GM12801 (cell line): ENCODE results near the gene DCAF8.

Source experiments
- TF ChIP-seq, protein P1 (sequence below): IDR thresholded peaks from one replicate; pipeline ENCODE4 v1.5.1; 2011; ENCODE audit warnings: control low read depth; ENCODE audit not compliant: insufficient read length; ENCODE audit errors: extremely low read depth

DCAF8 gene

DNA sequence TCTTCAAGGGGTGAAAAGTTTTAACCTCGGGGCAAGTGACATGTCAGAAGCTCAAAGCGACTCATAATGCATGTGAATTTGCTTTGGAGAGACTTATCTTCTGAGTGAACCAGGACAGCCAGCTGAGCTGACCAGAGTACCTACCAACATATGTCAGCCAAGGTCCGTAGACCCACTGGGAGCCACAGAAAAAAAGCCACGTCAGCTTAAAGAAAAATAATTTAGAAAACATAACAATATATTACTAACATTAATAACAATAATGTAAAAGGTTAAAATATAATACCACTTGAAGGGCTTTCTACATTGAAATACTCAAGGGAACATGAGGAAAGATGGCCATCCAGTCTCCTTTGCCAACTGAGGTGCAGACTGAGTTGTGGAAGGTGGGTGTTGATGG, 15.6 kb upstream of the DCAF8 start:
- TF ChIP-seq, protein P1, sequence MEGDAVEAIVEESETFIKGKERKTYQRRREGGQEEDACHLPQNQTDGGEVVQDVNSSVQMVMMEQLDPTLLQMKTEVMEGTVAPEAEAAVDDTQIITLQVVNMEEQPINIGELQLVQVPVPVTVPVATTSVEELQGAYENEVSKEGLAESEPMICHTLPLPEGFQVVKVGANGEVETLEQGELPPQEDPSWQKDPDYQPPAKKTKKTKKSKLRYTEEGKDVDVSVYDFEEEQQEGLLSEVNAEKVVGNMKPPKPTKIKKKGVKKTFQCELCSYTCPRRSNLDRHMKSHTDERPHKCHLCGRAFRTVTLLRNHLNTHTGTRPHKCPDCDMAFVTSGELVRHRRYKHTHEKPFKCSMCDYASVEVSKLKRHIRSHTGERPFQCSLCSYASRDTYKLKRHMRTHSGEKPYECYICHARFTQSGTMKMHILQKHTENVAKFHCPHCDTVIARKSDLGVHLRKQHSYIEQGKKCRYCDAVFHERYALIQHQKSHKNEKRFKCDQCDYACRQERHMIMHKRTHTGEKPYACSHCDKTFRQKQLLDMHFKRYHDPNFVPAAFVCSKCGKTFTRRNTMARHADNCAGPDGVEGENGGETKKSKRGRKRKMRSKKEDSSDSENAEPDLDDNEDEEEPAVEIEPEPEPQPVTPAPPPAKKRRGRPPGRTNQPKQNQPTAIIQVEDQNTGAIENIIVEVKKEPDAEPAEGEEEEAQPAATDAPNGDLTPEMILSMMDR: no peak

DNA sequence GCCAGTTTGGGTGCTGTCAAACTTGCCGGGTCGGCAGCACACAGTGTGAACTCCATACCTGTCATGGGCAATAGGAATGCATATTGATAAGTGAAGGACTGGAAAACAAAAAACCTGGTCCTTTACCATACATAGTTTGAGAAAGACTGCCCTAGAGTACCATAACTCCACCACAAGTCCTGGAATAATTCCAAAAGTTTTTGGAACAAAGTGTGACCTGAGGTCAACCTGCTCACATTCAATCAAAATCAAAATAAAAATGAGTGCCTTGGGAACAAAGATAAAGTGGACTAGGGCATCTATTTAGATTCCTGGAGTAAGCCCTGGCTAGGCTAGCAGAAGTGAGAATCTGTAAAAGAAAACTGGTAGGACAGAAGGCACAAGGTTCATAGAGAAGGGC, 15.0 kb upstream of the DCAF8 start:
- TF ChIP-seq, protein P1: no peak

DNA sequence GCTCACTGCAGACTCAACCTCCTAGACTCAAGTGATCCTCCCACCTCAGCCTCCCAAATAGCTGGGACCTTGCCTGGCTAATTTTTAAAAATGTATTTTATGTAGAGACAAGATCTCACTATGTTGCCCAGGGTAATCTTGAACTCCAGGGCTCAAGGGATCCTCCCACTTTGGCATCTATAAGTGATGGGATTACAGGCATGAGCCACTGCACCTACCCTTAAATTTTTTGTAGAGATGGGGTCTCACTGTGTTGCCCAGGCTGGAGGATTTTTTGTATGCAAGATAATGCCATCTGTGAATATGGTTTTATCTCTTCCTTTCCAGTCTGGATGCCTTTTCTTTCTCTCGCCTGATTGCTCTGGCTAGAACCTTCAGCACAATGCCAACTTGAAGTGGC, 8.7 kb upstream of the DCAF8 start:
- TF ChIP-seq, protein P1: no peak

DNA sequence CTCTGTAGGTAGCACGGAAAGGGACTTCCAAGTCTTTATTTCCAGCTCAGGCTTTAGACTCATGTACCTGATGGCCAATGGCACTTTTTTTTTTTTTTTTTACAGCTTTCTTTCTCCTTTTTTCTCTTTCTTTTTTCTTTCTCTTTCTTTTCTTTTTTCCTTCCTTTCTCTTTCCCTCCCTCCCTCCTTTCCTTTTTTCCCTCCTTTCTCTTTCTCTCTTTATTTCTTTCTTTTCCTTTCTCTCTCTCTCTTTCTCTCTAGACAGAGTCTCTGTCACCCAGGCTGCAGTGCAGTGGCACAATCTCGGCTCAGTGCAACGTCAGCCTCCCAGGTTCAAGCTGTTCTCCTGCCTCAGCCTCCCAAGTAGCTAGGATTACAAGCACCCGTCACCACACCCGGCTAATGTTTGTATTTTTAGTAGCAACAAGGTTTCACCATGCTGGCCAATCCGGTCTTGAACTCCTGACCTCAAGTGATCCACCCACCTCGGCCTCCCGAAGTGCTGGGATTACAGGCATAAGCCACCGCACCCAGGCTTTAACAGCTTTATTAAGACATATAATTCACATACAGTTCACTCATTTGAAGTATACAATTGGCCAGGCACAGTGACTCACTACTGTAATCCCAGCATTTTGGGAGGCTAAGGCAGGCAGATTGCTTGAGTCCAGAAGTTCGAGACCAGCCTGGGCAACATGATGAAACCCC, 5.1 kb upstream of the DCAF8 start:
- TF ChIP-seq, protein P1: no peak

DNA sequence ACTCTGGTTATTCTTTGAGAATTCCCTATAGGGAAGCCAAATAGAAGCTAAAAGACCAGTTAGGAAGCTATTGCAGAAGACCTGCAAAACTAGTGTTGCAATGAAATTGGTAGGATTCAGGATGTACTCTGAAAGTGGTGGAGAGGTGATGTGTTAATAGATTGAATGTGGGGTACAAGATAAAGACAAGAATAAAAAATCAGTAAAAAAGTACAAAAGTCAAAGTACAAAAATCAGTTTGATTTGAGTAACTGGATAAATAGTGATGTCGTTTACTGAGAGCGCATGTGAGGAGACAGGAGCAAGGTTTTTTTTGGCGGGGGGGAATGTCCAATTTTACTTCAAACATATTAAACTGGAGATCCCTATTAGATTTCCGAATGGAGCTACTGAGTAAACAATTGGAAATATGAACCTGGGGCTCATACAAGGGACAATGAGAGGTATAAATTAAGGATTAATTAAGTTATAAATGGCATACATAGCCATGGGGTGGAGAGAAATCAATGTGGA, 2.5 kb upstream of the DCAF8 start:
- TF ChIP-seq, protein P1: no peak

DNA sequence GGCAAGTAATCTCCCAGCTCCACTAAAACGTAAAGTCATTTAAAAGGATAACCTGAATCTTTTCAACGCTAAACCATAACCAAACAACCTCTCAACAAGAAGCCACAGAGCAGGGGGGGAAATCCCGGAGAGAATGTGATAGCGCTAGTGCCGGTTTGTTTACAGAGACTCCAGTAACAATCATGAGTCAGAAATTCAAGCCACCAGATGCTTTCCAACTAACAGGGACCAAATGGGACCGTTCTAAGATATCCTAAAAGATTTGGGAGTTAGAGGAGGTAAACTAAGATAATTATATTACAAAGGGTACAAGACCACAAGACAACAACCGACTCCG, 825 bp downstream of the DCAF8 start:
- TF ChIP-seq, protein P1: no peak

DNA sequence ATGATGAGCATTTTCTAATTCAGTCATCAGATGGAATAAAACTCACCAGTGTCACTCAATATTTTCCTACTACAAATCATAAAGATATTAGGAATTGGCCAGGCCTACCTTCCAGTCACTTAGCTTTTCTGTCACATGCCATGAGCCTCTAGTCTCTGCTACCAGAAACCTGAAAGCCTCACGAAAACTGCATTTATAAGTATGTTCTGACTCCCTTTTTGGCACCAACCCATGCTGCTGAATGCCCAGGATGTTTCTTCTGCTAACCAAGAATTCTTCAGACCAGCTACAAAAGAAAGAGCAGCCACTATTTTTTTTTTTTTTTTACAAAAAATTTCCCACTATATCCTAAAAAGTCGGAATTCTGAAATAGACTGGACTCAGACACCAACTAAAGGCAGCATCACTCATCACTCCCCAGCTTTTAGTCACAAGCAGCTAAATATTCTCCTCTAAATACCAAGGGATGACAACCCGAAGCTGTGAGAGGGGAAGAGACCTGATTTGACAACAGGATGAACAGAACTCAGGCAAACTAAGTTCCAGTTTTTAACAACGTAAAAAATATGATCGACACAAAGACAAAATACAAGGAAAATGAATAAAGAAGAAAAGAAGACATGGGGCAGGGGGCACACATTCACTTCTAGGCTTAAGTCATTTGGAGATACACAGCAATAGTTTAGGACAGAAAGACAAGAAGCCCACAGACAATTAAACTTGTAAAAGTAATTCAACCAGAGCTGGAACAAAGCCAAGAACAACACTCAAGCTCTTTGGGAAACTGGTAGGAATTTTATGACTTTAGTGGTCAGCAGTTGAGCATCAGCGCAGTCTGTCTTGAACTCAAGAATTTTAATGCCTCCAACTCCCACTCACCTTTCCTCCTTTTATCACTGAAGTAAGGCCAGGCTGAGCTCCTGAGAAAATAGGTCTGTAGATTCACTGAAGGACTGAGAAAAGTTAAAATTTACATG, 1.7 kb downstream of the DCAF8 start:
- TF ChIP-seq, protein P1: no peak
